Activated CD4-positive, alpha-beta T cell treated with anti-CD3 and anti-CD28 coated beads, Interleukin-2, amount 50 U/mL, for 16 hours (primary cell): ENCODE results near the gene PSMB7.
A peak's percentile ranks its signal among the peaks of the same experiment; 100 is the strongest.

ENCODE experiments used
- DNase-seq: peaks from one replicate; pipeline ENCODE4 v3.0.0-alpha.2; 2020

PSMB7 gene

GRCh38 chr9:124409410-124409809 is 5.8 kb downstream of the PSMB7 start:
- no peak for DNase-seq

GRCh38 chr9:124403246-124403645 is 12.0 kb downstream of the PSMB7 start:
- DNase-seq = no peak

- no peak for DNase-seq
Measured at GRCh38 chr9:124399968-124400940, 15.0 kb downstream of the PSMB7 start.

- DNase-seq = no peak
Measured at GRCh38 chr9:124399323-124399967, 15.8 kb downstream of the PSMB7 start.

- DNase-seq = no peak
Measured at GRCh38 chr9:124398191-124398935, 16.9 kb downstream of the PSMB7 start.

GRCh38 chr9:124395826-124396225 is 19.4 kb downstream of the PSMB7 start:
- DNase-seq = no peak

GRCh38 chr9:124394596-124394995 is 20.6 kb downstream of the PSMB7 start:
- no peak for DNase-seq

- DNase-seq = peak; percentile 66
Measured at GRCh38 chr9:124394167-124394566, 21.1 kb downstream of the PSMB7 start.

GRCh38 chr9:124392871-124393460 is 22.3 kb downstream of the PSMB7 start:
- DNase-seq = peak; percentile 14

GRCh38 chr9:124392254-124392870 is 22.9 kb downstream of the PSMB7 start:
- DNase-seq = no peak

GRCh38 chr9:124390794-124391658 is 24.2 kb downstream of the PSMB7 start:
- DNase-seq = no peak

GRCh38 chr9:124389146-124389939 is 25.9 kb downstream of the PSMB7 start:
- DNase-seq = no peak

GRCh38 chr9:124388275-124389048 is 26.8 kb downstream of the PSMB7 start:
- no peak for DNase-seq

GRCh38 chr9:124386201-124386600 is 29.0 kb downstream of the PSMB7 start:
- no peak for DNase-seq

GRCh38 chr9:124385623-124386022 is 29.6 kb downstream of the PSMB7 start:
- no peak for DNase-seq

- no peak for DNase-seq
Measured at GRCh38 chr9:124384846-124385245, 30.4 kb downstream of the PSMB7 start.

GRCh38 chr9:124384210-124384609 is 31.0 kb downstream of the PSMB7 start:
- no peak for DNase-seq

- peak; percentile 30 for DNase-seq
Measured at GRCh38 chr9:124381170-124381945, 33.9 kb downstream of the PSMB7 start.
